Measurements from ENCODE around the gene APRT. TPM values are rescaled to one million over a fixed set of nuclear protein-coding genes. Genes with fewer than 3 reads are reported as not detected.

Gene APRT
- total RNA-seq (2022; extraction: Qiagen RNA extraction): 277 to 450 TPM (median 414 TPM) in 5 replicates

GRCh38 chr16:88811769-88812512 is at the start of gene APRT:
Gene APRT (minus strand): TSS chr16:88811928. CDS start chr16:88811899, 29 bp downstream.

GRCh38 chr16:88856828-88857727 is 45.4 kb upstream of the APRT start, which contains the start of the genes GALNS and TRAPPC2L:
Gene GALNS (minus strand): TSS chr16:88856947. CDS start chr16:88856877, 70 bp downstream.
Gene TRAPPC2L (plus strand): TSS chr16:88857127. CDS start chr16:88857151, 24 bp downstream.

GRCh38 chr16:88803264-88803987 is 8.3 kb downstream of the APRT start, which contains the start of gene CDT1:
Gene CDT1 (plus strand): TSS chr16:88803789. CDS start chr16:88803832, 43 bp downstream.

GRCh38 chr16:88785106-88785924 is 26.4 kb downstream of the APRT start, which contains the start of gene PIEZO1:
Gene PIEZO1 (minus strand): TSS chr16:88785220. CDS start chr16:88784964, 256 bp downstream.

Other genes with a start within 250 kb of the APRT start
- 50.1 to 53.6 TPM (median 53.0 TPM) in 5 replicates for gene ZC3H18, start 241.5 kb downstream of the APRT start, total RNA-seq (2022; extraction: Qiagen RNA extraction)
- gene IL17C, start 173.4 kb downstream of the APRT start, total RNA-seq (2022; extraction: Qiagen RNA extraction): not detected in 5 replicates
- gene CYBA, start 160.9 kb downstream of the APRT start, total RNA-seq (2022; extraction: Qiagen RNA extraction): 230 to 330 TPM (median 300 TPM) in 5 replicates
- gene MVD, start 148.8 kb downstream of the APRT start, total RNA-seq (2022; extraction: Qiagen RNA extraction): 20.3 to 24.6 TPM (median 23.8 TPM) in 5 replicates
- gene SNAI3, start 125.4 kb downstream of the APRT start, total RNA-seq (2022; extraction: Qiagen RNA extraction): 0.14 to 0.28 TPM (median 0.16 TPM) in 5 replicates
- 11.7 to 18.3 TPM (median 17.1 TPM) in 5 replicates for gene RNF166, start 105.5 kb downstream of the APRT start, total RNA-seq (2022; extraction: Qiagen RNA extraction)
- 24.3 to 36.6 TPM (median 33.9 TPM) in 5 replicates for gene CTU2, start 105.4 kb downstream of the APRT start, total RNA-seq (2022; extraction: Qiagen RNA extraction)
- 100 to 156 TPM (median 149 TPM) in 5 replicates for gene PIEZO1, start 26.7 kb downstream of the APRT start, total RNA-seq (2022; extraction: Qiagen RNA extraction)
- 28.0 to 36.0 TPM (median 34.9 TPM) in 5 replicates for gene CDT1, start 8.1 kb downstream of the APRT start, total RNA-seq (2022; extraction: Qiagen RNA extraction)
- 34.6 to 49.5 TPM (median 48.9 TPM) in 5 replicates for gene GALNS, start 45.0 kb upstream of the APRT start, total RNA-seq (2022; extraction: Qiagen RNA extraction)
- 99.3 to 128 TPM (median 107 TPM) in 5 replicates for gene TRAPPC2L, start 45.2 kb upstream of the APRT start, total RNA-seq (2022; extraction: Qiagen RNA extraction)
- not detected in 5 replicates for gene PABPN1L, start 54.7 kb upstream of the APRT start, total RNA-seq (2022; extraction: Qiagen RNA extraction)
- gene CBFA2T3, start 165.3 kb upstream of the APRT start, total RNA-seq (2022; extraction: Qiagen RNA extraction): 0.22 to 0.56 TPM (median 0.31 TPM) in 5 replicates

All from A549 treated with CORT108297 at 1 μM for 4 hours (cell line).